Uterus (tissue), 4 donors: ENCODE results near the gene XIRP2. TPM values are rescaled to one million over a fixed set of nuclear protein-coding genes. Genes with fewer than 3 reads are reported as not detected.

Experiments used
- DNase-seq, 2 donors: peaks; one replicate each; pipeline ENCODE4 v3.0.0-alpha.2; 2019 to 2020
- H3K27ac ChIP-seq, 2 donors: fragments of 200-600 bp; sonication (generic); 1 replicate in 1 of 2; 2 replicates in 1 of 2; pipeline ENCODE4 v1.5.1; 2016 to 2018
- H3K27me3 ChIP-seq, 2 donors: fragments of 200-600 bp; sonication (generic); one replicate each; pipeline ENCODE4 v1.5.1; 2018 to 2019; ENCODE audit warnings: control low read depth in 1 of 2
- H3K36me3 ChIP-seq, 2 donors: fragments of 200-600 bp; sonication (generic); one replicate each; pipeline ENCODE4 v1.5.1; 2019; ENCODE audit warnings: control low read depth in 1 of 2
- H3K4me1 ChIP-seq, 2 donors: fragments of 200-600 bp; sonication (generic); one replicate each; pipeline ENCODE4 v1.5.1; 2018 to 2019; ENCODE audit warnings: control low read depth in 1 of 2
- H3K4me3 ChIP-seq, 2 donors: fragments of 200-600 bp; sonication (generic); 1 replicate in 1 of 2; 2 replicates in 1 of 2; pipeline ENCODE4 v1.5.1; 2018 to 2019; ENCODE audit warnings: mild to moderate bottlenecking in 1 of 2
- H3K9me3 ChIP-seq, 2 donors: fragments of 200-600 bp; sonication (generic); one replicate each; pipeline ENCODE4 v1.5.1; 2019; ENCODE audit warnings: control low read depth in 1 of 2
- CTCF ChIP-seq, 4 experiments: fragments of 200-600 bp in 2 of 4; fragments of 450-650 bp in 2 of 4; sonication (generic) in 2 of 4; IDR thresholded peaks; one replicate each; pipeline ENCODE4 v1.5.1; 2016 to 2019; ENCODE audit warnings: antibody characterized with exemption in 4 of 4, mild to moderate bottlenecking in 2 of 4, moderate library complexity in 1 of 4
- POLR2A ChIP-seq, 2 donors: fragments of 450-650 bp; IDR thresholded peaks; one replicate each; pipeline ENCODE4 v1.6.1; 2016; ENCODE audit warnings: antibody characterized with exemption in 2 of 2, mild to moderate bottlenecking in 1 of 2, moderate library complexity in 1 of 2
- intact Hi-C: fragments of 100-400 bp; cut with DNase I; formaldehyde crosslinking; loops from one replicate; pipeline ENCODE4 v1.15.1; 2023; ENCODE audit warnings: low total_unique reads
- total RNA-seq, 4 donors: library from RNA; depleted of rRNA in 3 of 4; stranded (reverse); fragments of >200 nt in 3 of 4; gene quantifications; one replicate each; pipeline versions ENCODE4 v1.1.0 to v1.2.4, GENCODE V29; 2014 to 2023
- donor health status: DM: yes; HTN: yes; CAD: no.

Gene XIRP2
- total RNA-seq, 4 donors from 2014 or later: 0.49 to 0.55 TPM; not detected in 2

DNA sequence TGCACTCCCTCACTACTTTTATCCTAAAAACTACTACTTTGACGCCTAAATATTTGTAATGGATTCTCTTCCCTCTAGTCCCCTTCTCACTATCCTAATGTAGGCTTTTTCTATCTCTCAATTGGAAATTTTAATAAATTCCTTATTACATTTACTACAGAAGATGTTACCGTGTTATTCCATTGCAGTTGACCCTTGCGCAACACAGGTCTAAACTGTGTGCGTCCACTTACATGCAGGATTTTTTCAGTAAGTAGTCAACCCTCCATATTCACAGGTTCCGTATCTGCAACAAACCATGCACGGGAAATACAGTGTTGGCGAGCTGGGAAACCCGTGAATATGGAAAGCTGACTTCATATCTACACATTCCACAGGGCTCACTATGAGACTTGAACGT is 239.8 kb downstream of the XIRP2 start:
- no peak for DNase-seq
- H3K4me1 ChIP-seq: no peaks in the 10 kb centered on the region
- intact Hi-C loops: no loop called here

DNA sequence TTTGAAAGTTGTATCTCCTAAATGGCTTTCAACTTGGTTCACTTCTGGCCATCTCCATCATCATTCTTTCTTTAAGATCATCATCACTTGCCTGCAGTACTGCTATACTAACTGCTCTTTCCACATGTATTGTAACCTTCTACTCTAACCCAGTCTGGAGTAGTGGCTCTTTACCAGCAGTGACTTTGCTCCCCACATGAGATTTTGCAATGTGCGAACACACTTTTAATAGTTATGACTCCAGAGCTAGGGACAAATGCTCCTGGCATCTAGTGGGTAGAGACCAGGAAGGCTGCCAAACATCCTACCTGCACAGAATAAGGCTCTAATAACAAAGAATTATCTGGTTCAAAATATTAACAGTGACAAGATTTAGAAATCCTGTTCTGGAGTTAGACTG is 243.8 kb downstream of the XIRP2 start:
- Histone ChIP-seq H3K27ac (no peak overlapping the region), H3K27me3 (no peaks in the 10 kb centered on the region), H3K36me3 (no peaks in the 10 kb centered on the region), H3K9me3 (no peaks in the 10 kb centered on the region), H3K4me1 (no peaks in the 10 kb centered on the region), H3K4me3 (no peak overlapping the region)
- no peak for TF ChIP-seq POLR2A (IDR thresholded peaks at IDR 0.05)
- intact Hi-C loops: no loop called here
- DNase-seq: no peak

More for the DNA sequence above, 239.8 kb downstream of the XIRP2 start:
- no peaks in the 10 kb centered on the region for H3K27me3 ChIP-seq
- H3K4me3 ChIP-seq: no peak overlapping the region
- no peak for TF ChIP-seq CTCF (IDR thresholded peaks at IDR 0.05)
- no peak for TF ChIP-seq POLR2A (IDR thresholded peaks at IDR 0.05)
- H3K9me3 ChIP-seq: no peaks in the 10 kb centered on the region
- H3K27ac ChIP-seq: no peak overlapping the region
- no peaks in the 10 kb centered on the region for H3K36me3 ChIP-seq

DNA sequence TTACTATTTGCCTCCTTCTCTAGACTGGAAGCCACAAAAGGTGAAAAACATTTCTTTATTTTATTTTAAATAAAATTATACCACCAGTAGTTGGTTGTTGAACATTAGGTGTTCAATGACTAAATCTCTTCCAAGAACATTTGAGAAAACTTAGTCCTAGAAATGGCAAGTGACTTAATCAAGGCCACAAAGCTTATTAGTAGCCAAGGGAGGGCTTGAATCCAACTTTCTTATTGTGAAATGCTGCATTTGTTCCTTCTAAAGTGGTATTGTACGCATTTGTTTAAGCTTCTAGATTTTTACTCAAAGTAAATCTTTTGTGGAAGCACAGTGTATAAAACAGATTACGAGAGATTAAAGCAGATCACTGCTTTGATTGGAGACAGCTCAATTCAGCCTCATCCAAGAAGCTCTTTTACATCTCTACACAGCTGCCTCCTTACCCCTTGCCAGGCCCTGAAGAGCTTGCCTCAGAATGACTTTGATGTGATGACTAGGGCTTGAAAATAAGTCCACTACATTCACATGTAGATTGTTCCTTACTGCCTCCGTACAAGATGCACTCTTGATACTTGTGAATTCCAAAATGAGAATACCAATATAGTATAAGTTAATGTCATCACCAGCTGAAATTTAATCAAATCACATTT is 244.8 kb downstream of the XIRP2 start:
- Histone ChIP-seq H3K4me3 (no peak overlapping the region), H3K27ac (no peak overlapping the region), H3K27me3 (no peaks in the 10 kb centered on the region), H3K4me1 (no peaks in the 10 kb centered on the region), H3K9me3 (no peaks in the 10 kb centered on the region), H3K36me3 (no peaks in the 10 kb centered on the region)
- TF ChIP-seq CTCF (IDR thresholded peaks at IDR 0.05) (no peak), POLR2A (IDR thresholded peaks at IDR 0.05) (no peak)
- no peak for DNase-seq
- intact Hi-C loops: no loop called here

GRCh38 chr2:167133614-167134013 is 245.3 kb downstream of the XIRP2 start:
- Histone ChIP-seq H3K4me3 (no peak overlapping the region), H3K4me1 (no peaks in the 10 kb centered on the region), H3K27ac (no peak overlapping the region), H3K9me3 (no peaks in the 10 kb centered on the region), H3K36me3 (no peaks in the 10 kb centered on the region), H3K27me3 (no peaks in the 10 kb centered on the region)
- no peak for DNase-seq
- intact Hi-C loops: no loop called here
- TF ChIP-seq POLR2A (IDR thresholded peaks at IDR 0.05) (no peak), CTCF (IDR thresholded peaks at IDR 0.05) (no peak)

DNA sequence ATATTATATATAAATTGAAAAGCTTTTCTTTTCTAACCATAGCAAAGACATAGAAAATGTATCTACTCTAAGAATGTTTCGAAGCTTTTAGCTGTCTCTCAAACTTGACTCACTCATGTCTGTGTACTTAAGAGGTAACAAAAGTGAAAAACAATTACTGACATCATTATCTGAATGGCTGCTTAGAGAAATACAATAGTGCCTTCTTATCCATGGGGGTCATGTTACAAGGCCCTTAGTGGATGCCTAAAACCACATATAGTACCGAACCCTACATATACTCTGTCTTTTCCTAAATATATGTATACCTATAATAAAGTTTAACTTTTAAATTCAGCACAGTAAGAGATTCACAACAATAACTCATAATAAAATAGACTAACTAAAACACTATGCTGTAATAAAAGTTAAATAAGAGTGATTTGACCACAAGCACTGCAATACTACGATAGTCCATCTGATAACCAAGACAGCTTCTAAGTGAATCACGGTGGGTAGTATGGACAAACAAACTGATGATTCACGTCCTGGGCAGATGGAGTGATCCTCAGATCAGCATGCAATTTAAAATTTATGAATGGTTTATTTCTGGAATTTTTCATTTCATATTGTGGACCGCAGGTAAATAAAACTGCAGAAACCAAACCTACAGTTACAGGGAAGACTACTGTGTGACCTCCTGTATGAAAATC is 246.2 kb downstream of the XIRP2 start:
- no peak overlapping the region for H3K4me3 ChIP-seq
- no peaks in the 10 kb centered on the region for H3K4me1 ChIP-seq
- no peaks in the 10 kb centered on the region for H3K9me3 ChIP-seq
- intact Hi-C loops: no loop called here
- no peaks in the 10 kb centered on the region for H3K36me3 ChIP-seq
- DNase-seq: no peak
- H3K27me3 ChIP-seq: no peaks in the 10 kb centered on the region
- TF ChIP-seq POLR2A (IDR thresholded peaks at IDR 0.05) (no peak), CTCF (IDR thresholded peaks at IDR 0.05) (no peak)
- H3K27ac ChIP-seq: no peak overlapping the region
